CD4-positive, alpha-beta T cell (primary cell): ENCODE data around the gene TOMM7. TPM values are rescaled to one million over a fixed set of nuclear protein-coding genes. Genes with fewer than 3 reads are reported as not detected.
A peak's percentile ranks its signal among the peaks of the same experiment; 100 is the strongest.

Source experiments
- ATAC-seq: fragments of 200-7000 bp; cut with Tn5 transposase; one replicate; pipeline ENCODE4 v1.10.0; 2022; ENCODE audit warnings: mild to moderate bottlenecking; ENCODE audit not compliant: poor library complexity
- CTCF ChIA-PET: fragments of 350-600 bp; sonication (Branson Sonifier 250); formaldehyde crosslinking; loops from one replicate; lab custom pipeline; 2021; ENCODE audit warnings: antibody characterized with exemption, inconsistent platforms; lab: Charles Lee
- POLR2A ChIA-PET: fragments of 350-600 bp; sonication (Branson Sonifier 250); formaldehyde crosslinking; loops from one replicate; lab custom pipeline; 2021; ENCODE audit warnings: antibody characterized with exemption, inconsistent platforms; lab: Charles Lee
- DNase-seq, 14 experiments: peaks; one replicate each; pipeline ENCODE4 v3.0.0-alpha.2; 2013 to 2020; ENCODE audit warnings: mixed read lengths in 2 of 14
- H3K27ac ChIP-seq, 2 donors: one replicate each; pipeline versions ENCODE4 v1.5.1 to v1.7.0; 2013; ENCODE audit warnings: low read length in 2 of 2, low read depth in 1 of 2, mild to moderate bottlenecking in 1 of 2
- H3K27me3 ChIP-seq, 2 experiments: 1 replicate in 1 of 2; 2 replicates in 1 of 2; pipeline versions ENCODE4 v1.6.1 to v1.7.0; 2013; ENCODE audit warnings: low read length in 2 of 2, control low read depth in 1 of 2, mild to moderate bottlenecking in 1 of 2, moderate library complexity in 1 of 2; ENCODE audit not compliant: insufficient read depth in 2 of 2, control insufficient read depth in 1 of 2
- H3K36me3 ChIP-seq: one replicate; pipeline ENCODE4 v1.6.1; 2013; ENCODE audit warnings: low read length, control low read depth; ENCODE audit not compliant: insufficient read depth
- H3K4me1 ChIP-seq: one replicate; pipeline ENCODE4 v1.6.1; 2013; ENCODE audit warnings: low read length, control low read depth; ENCODE audit not compliant: insufficient read depth
- H3K4me3 ChIP-seq: one replicate; pipeline ENCODE4 v1.5.1; 2013; ENCODE audit warnings: mild to moderate bottlenecking, low read length, moderate library complexity
- H3K9me3 ChIP-seq, 2 experiments: 1 replicate in 1 of 2; 2 replicates in 1 of 2; pipeline versions ENCODE4 v1.6.1 to v1.7.0; 2013; ENCODE audit warnings: low read length in 2 of 2, mild to moderate bottlenecking in 2 of 2, control low read depth in 1 of 2, moderate library complexity in 1 of 2; ENCODE audit not compliant: control insufficient read depth in 1 of 2, insufficient read depth in 1 of 2
- H3K27ac Mint-ChIP-seq: one replicate; pipeline ENCODE4 v1.8.0; 2020; ENCODE audit warnings: mixed read lengths
- H3K27me3 Mint-ChIP-seq: one replicate; pipeline ENCODE4 v1.8.0; 2021; ENCODE audit warnings: mixed read lengths
- H3K36me3 Mint-ChIP-seq: one replicate; pipeline ENCODE4 v1.8.0; 2021; ENCODE audit warnings: low read depth, mixed read lengths
- H3K4me1 Mint-ChIP-seq: one replicate; pipeline ENCODE4 v1.8.0; 2021; ENCODE audit warnings: low read depth, mixed read lengths
- H3K4me3 Mint-ChIP-seq: one replicate; pipeline ENCODE4 v1.8.0; 2020; ENCODE audit warnings: mild to moderate bottlenecking, mixed read lengths
- H3K9me3 Mint-ChIP-seq: one replicate; pipeline ENCODE4 v1.8.0; 2020; ENCODE audit warnings: mixed read lengths
- CTCF ChIP-seq: fragments of 200-600 bp; IDR thresholded peaks from one replicate; pipeline ENCODE4 v1.8.0; 2022; ENCODE audit warnings: antibody characterized with exemption, mild to moderate bottlenecking
- intact Hi-C, 2 experiments: fragments of 100-400 bp; cut with DNase I in 1 of 2; cut with micrococcal nuclease in 1 of 2; formaldehyde crosslinking; loops; one replicate each; pipeline versions ENCODE4 v1.15.1 to v1.9.0; 2023 to 2025; cut with DNase I, micrococcal nuclease
- total RNA-seq, 174 experiments: library from RNA in 2 of 174; stranded (reverse) in 2 of 174; gene quantifications; one replicate each; pipeline ENCODE4 v1.2.3 and lab custom pipeline; 2021 to 2026

TOMM7 gene
- total RNA-seq, 2 experiments from 2014 or later, result 503 to 549 TPM

GRCh38 chr7:22860784-22861482 lies 38.3 kb upstream of the TOMM7 start:
- ATAC-seq (peak; percentile 63), DNase-seq (peak in 6 of 14 experiments; percentile 4 to 48 (median 24))
- no peaks in the 10 kb centered on the region for H3K27me3 ChIP-seq
- Mint-ChIP-seq H3K9me3 (no peaks in the 10 kb centered on the region), H3K4me1 (peaks cover 18% of the 10 kb centered on the region), H3K36me3 (peaks cover 42% of the 10 kb centered on the region), H3K27me3 (no peaks in the 10 kb centered on the region), H3K27ac (no peak overlapping the region), H3K4me3 (no peak overlapping the region)
- H3K9me3 ChIP-seq, result no peaks in the 10 kb centered on the region
- peaks cover under 1% of the 10 kb centered on the region for H3K4me1 ChIP-seq
- POLR2A ChIA-PET, result no interaction called here
- peak; percentile 72 for TF ChIP-seq CTCF
- peaks cover 15% of the 10 kb centered on the region for H3K36me3 ChIP-seq
- intact Hi-C loops, result no loop called here
- CTCF ChIA-PET, result interaction anchor here (0.7 to 0.9 kb wide), 2 partner anchors 15 to 194 kb away, joined by 3 to 4 read pairs; no protein-coding TSS in a partner anchor
- no peak overlapping the region for H3K4me3 ChIP-seq
- H3K27ac ChIP-seq, result no peak overlapping the region

- intact Hi-C loops, result no loop called here
- Histone ChIP-seq H3K9me3 (no peaks in the 10 kb centered on the region), H3K27ac (no peak overlapping the region), H3K36me3 (peaks cover 15% of the 10 kb centered on the region), H3K4me3 (no peak overlapping the region), H3K4me1 (peaks cover 6% of the 10 kb centered on the region), H3K27me3 (no peaks in the 10 kb centered on the region)
- Mint-ChIP-seq H3K4me3 (no peak overlapping the region), H3K27me3 (no peaks in the 10 kb centered on the region), H3K4me1 (peaks cover 21% of the 10 kb centered on the region), H3K36me3 (peaks cover 40% of the 10 kb centered on the region), H3K27ac (no peak overlapping the region), H3K9me3 (no peaks in the 10 kb centered on the region)
- ATAC-seq (no peak), DNase-seq (no peak)
- ChIA-PET POLR2A (no interaction called here), CTCF (interaction anchor here (0.7 to 0.9 kb wide), 2 partner anchors 14 to 195 kb away, joined by 3 to 4 read pairs; no protein-coding TSS in a partner anchor)
- no peak for TF ChIP-seq CTCF
Observed at GRCh38 chr7:22860337-22860736, 37.7 kb upstream of the TOMM7 start.

GRCh38 chr7:22859641-22860290 lies 37.1 kb upstream of the TOMM7 start:
- Mint-ChIP-seq H3K4me3 (no peak overlapping the region), H3K27ac (no peak overlapping the region), H3K4me1 (peaks cover 27% of the 10 kb centered on the region), H3K27me3 (no peaks in the 10 kb centered on the region), H3K9me3 (no peaks in the 10 kb centered on the region), H3K36me3 (peaks cover 41% of the 10 kb centered on the region)
- H3K36me3 ChIP-seq, result peaks cover 15% of the 10 kb centered on the region
- DNase-seq (no peak), ATAC-seq (no peak)
- H3K27ac ChIP-seq, result no peak overlapping the region
- H3K4me1 ChIP-seq, result peaks cover 12% of the 10 kb centered on the region
- no peaks in the 10 kb centered on the region for H3K9me3 ChIP-seq
- H3K4me3 ChIP-seq, result no peak overlapping the region
- no peaks in the 10 kb centered on the region for H3K27me3 ChIP-seq
- intact Hi-C loops, result loop anchor here in 1 of 2 experiments (10.0 kb wide), 2 partner anchors 325 to 435 kb away; partner anchors contain the start of genes MALSU1 and NUP42
- no peak for TF ChIP-seq CTCF
- POLR2A ChIA-PET, result no interaction called here
- CTCF ChIA-PET, result interaction anchor here (0.7 to 0.9 kb wide), 2 partner anchors 14 to 195 kb away, joined by 3 to 4 read pairs; no protein-coding TSS in a partner anchor
